ENCODE data around the gene PRIM1.

Gene PRIM1

GRCh38 chr12:56778756-56779155 is 26.6 kb upstream of the PRIM1 start:
- no peak overlapping the region for H3K4me3 ChIP-seq (ENCODE audit: low read depth, low read length)
- no peaks in the 10 kb centered on the region for H3K9me3 ChIP-seq (ENCODE audit: control insufficient read depth, insufficient read depth, low read length)
- no peaks in the 10 kb centered on the region for H3K4me1 ChIP-seq (ENCODE audit: control insufficient read depth, insufficient read depth, low read length)
- no peak overlapping the region for H3K9ac ChIP-seq (ENCODE audit: low read depth, low read length)
- H3K36me3 ChIP-seq (ENCODE audit: control insufficient read depth, insufficient read depth, low read length): no peaks in the 10 kb centered on the region
- H3K27me3 ChIP-seq (ENCODE audit: control insufficient read depth, insufficient read depth, low read length): no peaks in the 10 kb centered on the region

- no peaks in the 10 kb centered on the region for H3K9me3 ChIP-seq (ENCODE audit: control insufficient read depth, insufficient read depth, low read length)
- no peaks in the 10 kb centered on the region for H3K27me3 ChIP-seq (ENCODE audit: control insufficient read depth, insufficient read depth, low read length)
- H3K4me1 ChIP-seq (ENCODE audit: control insufficient read depth, insufficient read depth, low read length): no peaks in the 10 kb centered on the region
- no peaks in the 10 kb centered on the region for H3K36me3 ChIP-seq (ENCODE audit: control insufficient read depth, insufficient read depth, low read length)
- no peak overlapping the region for H3K4me3 ChIP-seq (ENCODE audit: low read depth, low read length)
- H3K9ac ChIP-seq (ENCODE audit: low read depth, low read length): no peak overlapping the region
Observed at GRCh38 chr12:56776654-56777053, 24.5 kb upstream of the PRIM1 start.

- Histone ChIP-seq H3K4me3 (ENCODE audit: low read depth, low read length) (no peak overlapping the region), H3K36me3 (ENCODE audit: control insufficient read depth, insufficient read depth, low read length) (no peaks in the 10 kb centered on the region), H3K4me1 (ENCODE audit: control insufficient read depth, insufficient read depth, low read length) (no peaks in the 10 kb centered on the region), H3K9ac (ENCODE audit: low read depth, low read length) (no peak overlapping the region), H3K27me3 (ENCODE audit: control insufficient read depth, insufficient read depth, low read length) (no peaks in the 10 kb centered on the region), H3K9me3 (ENCODE audit: control insufficient read depth, insufficient read depth, low read length) (no peaks in the 10 kb centered on the region)
Observed at GRCh38 chr12:56775638-56776037, 23.5 kb upstream of the PRIM1 start.

- Histone ChIP-seq H3K27me3 (ENCODE audit: control insufficient read depth, insufficient read depth, low read length) (no peaks in the 10 kb centered on the region), H3K9ac (ENCODE audit: low read depth, low read length) (no peak overlapping the region), H3K9me3 (ENCODE audit: control insufficient read depth, insufficient read depth, low read length) (no peaks in the 10 kb centered on the region), H3K4me1 (ENCODE audit: control insufficient read depth, insufficient read depth, low read length) (no peaks in the 10 kb centered on the region), H3K4me3 (ENCODE audit: low read depth, low read length) (no peak overlapping the region), H3K36me3 (ENCODE audit: control insufficient read depth, insufficient read depth, low read length) (no peaks in the 10 kb centered on the region)
Observed at GRCh38 chr12:56773113-56773512, 21.0 kb upstream of the PRIM1 start.

GRCh38 chr12:56772625-56773024 is 20.5 kb upstream of the PRIM1 start:
- H3K27me3 ChIP-seq (ENCODE audit: control insufficient read depth, insufficient read depth, low read length): no peaks in the 10 kb centered on the region
- no peak overlapping the region for H3K9ac ChIP-seq (ENCODE audit: low read depth, low read length)
- no peaks in the 10 kb centered on the region for H3K9me3 ChIP-seq (ENCODE audit: control insufficient read depth, insufficient read depth, low read length)
- H3K4me1 ChIP-seq (ENCODE audit: control insufficient read depth, insufficient read depth, low read length): no peaks in the 10 kb centered on the region
- H3K36me3 ChIP-seq (ENCODE audit: control insufficient read depth, insufficient read depth, low read length): no peaks in the 10 kb centered on the region
- no peak overlapping the region for H3K4me3 ChIP-seq (ENCODE audit: low read depth, low read length)

- H3K9ac ChIP-seq (ENCODE audit: low read depth, low read length): no peak overlapping the region
- H3K36me3 ChIP-seq (ENCODE audit: control insufficient read depth, insufficient read depth, low read length): no peaks in the 10 kb centered on the region
- H3K4me3 ChIP-seq (ENCODE audit: low read depth, low read length): no peak overlapping the region
- H3K9me3 ChIP-seq (ENCODE audit: control insufficient read depth, insufficient read depth, low read length): no peaks in the 10 kb centered on the region
- peaks cover 13% of the 10 kb centered on the region for H3K4me1 ChIP-seq (ENCODE audit: control insufficient read depth, insufficient read depth, low read length)
- no peaks in the 10 kb centered on the region for H3K27me3 ChIP-seq (ENCODE audit: control insufficient read depth, insufficient read depth, low read length)
Observed at GRCh38 chr12:56769868-56770267, 17.7 kb upstream of the PRIM1 start.

- Histone ChIP-seq H3K9ac (ENCODE audit: low read depth, low read length) (no peak overlapping the region), H3K36me3 (ENCODE audit: control insufficient read depth, insufficient read depth, low read length) (no peaks in the 10 kb centered on the region), H3K9me3 (ENCODE audit: control insufficient read depth, insufficient read depth, low read length) (no peaks in the 10 kb centered on the region)
Observed at GRCh38 chr12:56768424-56768823, 16.3 kb upstream of the PRIM1 start.

GRCh38 chr12:56766535-56766934 is 14.4 kb upstream of the PRIM1 start:
- peaks cover 13% of the 10 kb centered on the region for H3K4me1 ChIP-seq (ENCODE audit: control insufficient read depth, insufficient read depth, low read length)
- no peaks in the 10 kb centered on the region for H3K9me3 ChIP-seq (ENCODE audit: control insufficient read depth, insufficient read depth, low read length)
- H3K4me3 ChIP-seq (ENCODE audit: low read depth, low read length): no peak overlapping the region
- no peaks in the 10 kb centered on the region for H3K36me3 ChIP-seq (ENCODE audit: control insufficient read depth, insufficient read depth, low read length)
- peak overlapping the region; percentile 70 for H3K9ac ChIP-seq (ENCODE audit: low read depth, low read length)
- no peaks in the 10 kb centered on the region for H3K27me3 ChIP-seq (ENCODE audit: control insufficient read depth, insufficient read depth, low read length)

More at GRCh38 chr12:56768424-56768823, 16.3 kb upstream of the PRIM1 start:
- no peak overlapping the region for H3K4me3 ChIP-seq (ENCODE audit: low read depth, low read length)
- peaks cover 13% of the 10 kb centered on the region for H3K4me1 ChIP-seq (ENCODE audit: control insufficient read depth, insufficient read depth, low read length)
- no peaks in the 10 kb centered on the region for H3K27me3 ChIP-seq (ENCODE audit: control insufficient read depth, insufficient read depth, low read length)

- Histone ChIP-seq H3K9ac (ENCODE audit: low read depth, low read length) (no peak overlapping the region), H3K9me3 (ENCODE audit: control insufficient read depth, insufficient read depth, low read length) (no peaks in the 10 kb centered on the region), H3K27me3 (ENCODE audit: control insufficient read depth, insufficient read depth, low read length) (no peaks in the 10 kb centered on the region), H3K4me3 (ENCODE audit: low read depth, low read length) (no peak overlapping the region), H3K4me1 (ENCODE audit: control insufficient read depth, insufficient read depth, low read length) (peaks cover 13% of the 10 kb centered on the region), H3K36me3 (ENCODE audit: control insufficient read depth, insufficient read depth, low read length) (no peaks in the 10 kb centered on the region)
Observed at GRCh38 chr12:56763753-56764657, 11.9 kb upstream of the PRIM1 start.

GRCh38 chr12:56761812-56762211 is 9.7 kb upstream of the PRIM1 start:
- H3K36me3 ChIP-seq (ENCODE audit: control insufficient read depth, insufficient read depth, low read length): no peaks in the 10 kb centered on the region
- no peak overlapping the region for H3K9ac ChIP-seq (ENCODE audit: low read depth, low read length)
- H3K9me3 ChIP-seq (ENCODE audit: control insufficient read depth, insufficient read depth, low read length): no peaks in the 10 kb centered on the region
- H3K4me1 ChIP-seq (ENCODE audit: control insufficient read depth, insufficient read depth, low read length): peaks cover 17% of the 10 kb centered on the region
- no peaks in the 10 kb centered on the region for H3K27me3 ChIP-seq (ENCODE audit: control insufficient read depth, insufficient read depth, low read length)
- H3K4me3 ChIP-seq (ENCODE audit: low read depth, low read length): no peak overlapping the region

- H3K27me3 ChIP-seq (ENCODE audit: control insufficient read depth, insufficient read depth, low read length): no peaks in the 10 kb centered on the region
- H3K9me3 ChIP-seq (ENCODE audit: control insufficient read depth, insufficient read depth, low read length): no peaks in the 10 kb centered on the region
- H3K9ac ChIP-seq (ENCODE audit: low read depth, low read length): no peak overlapping the region
- no peaks in the 10 kb centered on the region for H3K36me3 ChIP-seq (ENCODE audit: control insufficient read depth, insufficient read depth, low read length)
- no peak overlapping the region for H3K4me3 ChIP-seq (ENCODE audit: low read depth, low read length)
- peaks cover 5% of the 10 kb centered on the region for H3K4me1 ChIP-seq (ENCODE audit: control insufficient read depth, insufficient read depth, low read length)
Observed at GRCh38 chr12:56760460-56760859, 8.3 kb upstream of the PRIM1 start.

GRCh38 chr12:56759263-56759908 is 7.3 kb upstream of the PRIM1 start:
- no peak overlapping the region for H3K9ac ChIP-seq (ENCODE audit: low read depth, low read length)
- H3K36me3 ChIP-seq (ENCODE audit: control insufficient read depth, insufficient read depth, low read length): no peaks in the 10 kb centered on the region
- H3K4me3 ChIP-seq (ENCODE audit: low read depth, low read length): no peak overlapping the region
- peaks cover 4% of the 10 kb centered on the region for H3K4me1 ChIP-seq (ENCODE audit: control insufficient read depth, insufficient read depth, low read length)
- H3K9me3 ChIP-seq (ENCODE audit: control insufficient read depth, insufficient read depth, low read length): no peaks in the 10 kb centered on the region
- H3K27me3 ChIP-seq (ENCODE audit: control insufficient read depth, insufficient read depth, low read length): no peaks in the 10 kb centered on the region
